Thoracic aorta (tissue), 2 donors: ENCODE measurements around the gene FIGNL1. TPM values are rescaled to one million over a fixed set of nuclear protein-coding genes. Genes with fewer than 3 reads are reported as not detected.

Source experiments
- ATAC-seq: fragments of 150-250 bp; one replicate; pipeline ENCODE4 v1.8.0; 2017; ENCODE audit warnings: low read depth; ENCODE audit not compliant: insufficient number of reproducible peaks, low FRiP score
- DNase-seq: peaks from one replicate; pipeline ENCODE4 v3.0.0-alpha.2; 2020; ENCODE audit warnings: low spot score
- H3K27ac ChIP-seq, 2 donors: fragments of 200-600 bp; sonication (generic); 1 replicate in 1 of 2; 2 replicates in 1 of 2; pipeline ENCODE4 v1.5.1; 2016; ENCODE audit warnings: mild to moderate bottlenecking in 2 of 2, moderate library complexity in 2 of 2
- H3K27me3 ChIP-seq: fragments of 200-600 bp; sonication (generic); replicated peaks from 2 replicates; pipeline ENCODE4 v1.6.0; 2016; ENCODE audit warnings: mild to moderate bottlenecking; ENCODE audit not compliant: insufficient read depth
- H3K36me3 ChIP-seq: fragments of 200-600 bp; sonication (generic); one replicate; pipeline ENCODE4 v1.5.1; 2016
- H3K4me1 ChIP-seq, 2 donors: fragments of 200-600 bp; sonication (generic); 1 replicate in 1 of 2; 2 replicates in 1 of 2; pipeline versions ENCODE4 v1.5.1 to v1.6.0; 2016; ENCODE audit warnings: low read depth in 2 of 2, mild to moderate bottlenecking in 1 of 2; ENCODE audit not compliant: control insufficient read depth in 1 of 2
- H3K4me3 ChIP-seq: fragments of 200-600 bp; sonication (generic); 2 replicates; pipeline ENCODE4 v1.5.1; 2016; ENCODE audit warnings: mild to moderate bottlenecking
- H3K9me3 ChIP-seq: fragments of 200-600 bp; sonication (generic); 2 replicates; pipeline ENCODE4 v1.5.1; 2016
- total RNA-seq, 2 donors: library from RNA; depleted of rRNA; stranded (reverse); fragments of >200 nt; gene quantifications; one replicate each; pipeline versions ENCODE4 v1.1.0 to v1.2.3, GENCODE V29; 2016
- TF ChIP-seq, protein P1 (sequence below): fragments of 200-600 bp; sonication (generic); IDR thresholded peaks from one replicate; pipeline ENCODE4 v1.5.1; 2019; ENCODE audit warnings: antibody characterized with exemption

The FIGNL1 gene
- total RNA-seq, 2 donors from 2014 or later = 2.7 to 4.7 TPM

DNA sequence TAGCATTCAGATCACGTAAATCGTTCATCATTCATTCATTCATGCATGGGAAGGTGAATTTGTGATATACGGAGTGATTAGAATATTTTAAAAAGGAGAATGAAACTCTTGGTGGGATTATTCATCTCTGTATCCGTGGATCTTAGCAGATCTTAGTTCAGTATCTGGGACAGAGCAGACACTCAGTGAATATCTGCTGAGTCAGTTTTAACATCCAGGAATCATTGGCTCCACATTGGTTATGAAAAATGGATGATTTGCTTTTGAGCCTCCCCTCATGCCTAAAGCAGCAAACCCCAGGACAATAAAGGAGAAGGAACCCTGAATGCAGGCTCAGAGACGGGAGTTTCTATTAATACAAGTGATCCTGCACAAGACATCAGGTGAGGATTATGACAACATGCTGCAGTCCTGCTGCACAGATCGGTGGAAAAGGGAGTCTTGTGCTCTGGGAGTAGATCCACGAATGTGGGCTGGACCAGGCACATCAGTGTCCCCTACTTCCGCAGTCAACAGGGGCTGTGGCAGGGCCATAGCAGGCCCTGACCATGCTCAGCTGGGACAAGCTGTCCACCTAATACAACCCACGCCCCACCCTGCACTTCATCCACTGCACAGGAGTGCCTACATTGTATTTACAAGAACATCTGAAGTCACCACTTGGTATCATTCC lies 26.9 kb upstream of the FIGNL1 start:
- ATAC-seq (no peak), DNase-seq (no peak)
- Histone ChIP-seq H3K36me3 (no peaks in the 10 kb centered on the region), H3K4me3 (no peak overlapping the region), H3K27ac (no peak overlapping the region), H3K4me1 (no peaks in the 10 kb centered on the region), H3K9me3 (no peaks in the 10 kb centered on the region), H3K27me3 (no peaks in the 10 kb centered on the region)
- TF ChIP-seq, protein P1, sequence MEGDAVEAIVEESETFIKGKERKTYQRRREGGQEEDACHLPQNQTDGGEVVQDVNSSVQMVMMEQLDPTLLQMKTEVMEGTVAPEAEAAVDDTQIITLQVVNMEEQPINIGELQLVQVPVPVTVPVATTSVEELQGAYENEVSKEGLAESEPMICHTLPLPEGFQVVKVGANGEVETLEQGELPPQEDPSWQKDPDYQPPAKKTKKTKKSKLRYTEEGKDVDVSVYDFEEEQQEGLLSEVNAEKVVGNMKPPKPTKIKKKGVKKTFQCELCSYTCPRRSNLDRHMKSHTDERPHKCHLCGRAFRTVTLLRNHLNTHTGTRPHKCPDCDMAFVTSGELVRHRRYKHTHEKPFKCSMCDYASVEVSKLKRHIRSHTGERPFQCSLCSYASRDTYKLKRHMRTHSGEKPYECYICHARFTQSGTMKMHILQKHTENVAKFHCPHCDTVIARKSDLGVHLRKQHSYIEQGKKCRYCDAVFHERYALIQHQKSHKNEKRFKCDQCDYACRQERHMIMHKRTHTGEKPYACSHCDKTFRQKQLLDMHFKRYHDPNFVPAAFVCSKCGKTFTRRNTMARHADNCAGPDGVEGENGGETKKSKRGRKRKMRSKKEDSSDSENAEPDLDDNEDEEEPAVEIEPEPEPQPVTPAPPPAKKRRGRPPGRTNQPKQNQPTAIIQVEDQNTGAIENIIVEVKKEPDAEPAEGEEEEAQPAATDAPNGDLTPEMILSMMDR = no peak

DNA sequence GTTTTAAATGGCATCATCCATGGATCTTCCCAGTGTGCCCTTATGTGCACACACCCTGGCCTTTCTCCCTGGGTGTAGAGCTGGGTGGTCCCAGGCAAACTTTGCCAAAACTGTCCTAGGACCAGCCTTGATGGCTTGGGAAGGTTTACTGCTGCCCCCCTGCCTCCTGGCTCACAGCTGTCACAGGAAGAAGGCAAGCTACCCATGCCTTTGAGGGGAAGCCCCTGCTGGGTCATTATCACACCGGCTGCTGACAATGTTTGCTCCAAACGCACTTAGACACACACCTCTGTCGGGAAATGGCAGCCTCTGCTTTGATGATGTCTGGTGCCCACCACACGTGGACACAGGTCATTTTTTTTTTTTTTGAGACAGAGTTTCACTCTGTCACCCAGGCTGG lies 25.2 kb upstream of the FIGNL1 start:
- Histone ChIP-seq H3K27me3 (no peaks in the 10 kb centered on the region), H3K36me3 (no peaks in the 10 kb centered on the region), H3K4me1 (no peaks in the 10 kb centered on the region), H3K27ac (no peak overlapping the region), H3K4me3 (no peak overlapping the region), H3K9me3 (no peaks in the 10 kb centered on the region)
- TF ChIP-seq, protein P1 = no peak
- no peak for DNase-seq
- ATAC-seq = no peak

DNA sequence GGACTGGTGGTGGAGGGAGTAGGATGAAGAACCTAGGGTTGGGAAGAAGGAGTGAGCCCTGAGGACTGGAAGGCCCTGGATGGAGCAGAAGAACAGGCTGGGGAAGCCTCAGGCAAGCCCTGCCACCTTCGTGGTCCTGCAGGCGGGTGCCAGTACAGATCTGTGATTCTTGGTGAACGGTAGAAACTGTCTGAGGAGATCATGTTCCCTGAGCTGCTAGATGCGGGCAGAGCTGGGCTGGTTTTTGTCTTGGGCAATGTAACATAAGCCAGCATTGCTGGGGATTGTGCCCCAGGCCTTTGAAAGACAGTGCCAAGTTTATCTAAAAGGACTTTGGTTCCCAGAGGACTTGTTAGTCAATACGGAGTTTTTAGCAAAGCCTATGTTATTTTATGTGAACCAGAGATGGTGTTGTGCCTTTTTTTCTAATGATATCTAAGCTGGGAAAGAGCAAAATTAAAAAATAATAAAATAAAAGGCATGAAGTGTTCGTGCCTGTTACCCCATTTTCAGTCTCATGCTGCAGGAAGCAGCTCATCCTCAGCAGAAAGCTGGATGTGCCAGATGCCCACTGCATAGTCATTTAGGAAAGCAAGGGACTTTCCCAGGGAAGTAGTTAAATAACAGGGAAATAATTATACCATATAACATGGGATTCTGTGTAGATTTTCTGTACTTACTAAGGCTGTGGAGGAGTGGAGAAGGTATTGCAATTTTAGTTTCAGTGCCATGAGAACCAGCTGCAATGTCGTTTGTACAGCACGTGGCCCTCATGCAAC lies 24.4 kb upstream of the FIGNL1 start:
- Histone ChIP-seq H3K9me3 (no peaks in the 10 kb centered on the region), H3K4me3 (no peak overlapping the region), H3K4me1 (no peaks in the 10 kb centered on the region), H3K27ac (no peak overlapping the region), H3K27me3 (no peaks in the 10 kb centered on the region), H3K36me3 (no peaks in the 10 kb centered on the region)
- ATAC-seq = no peak
- TF ChIP-seq, protein P1 = no peak
- DNase-seq = no peak

DNA sequence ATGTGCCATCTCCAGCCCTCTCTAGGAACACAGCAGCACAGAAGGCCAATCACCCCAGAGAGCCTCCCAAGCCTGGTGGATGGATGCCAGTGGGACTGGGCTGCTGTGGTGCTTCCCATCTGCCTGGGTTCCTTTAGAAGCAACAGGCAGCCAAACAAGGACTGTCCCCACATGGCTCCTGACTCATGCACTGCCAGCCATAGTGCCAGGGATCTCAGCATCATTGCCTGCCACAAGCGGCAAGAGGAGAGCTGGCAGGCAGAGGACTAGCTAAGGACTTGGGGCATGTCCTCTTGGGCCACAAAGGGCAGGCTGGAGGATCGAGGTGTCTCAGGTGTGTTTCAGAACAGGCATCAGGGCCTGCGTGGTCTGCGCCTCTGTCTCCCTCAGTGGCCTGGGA lies 23.4 kb upstream of the FIGNL1 start:
- Histone ChIP-seq H3K4me3 (no peak overlapping the region), H3K27me3 (no peaks in the 10 kb centered on the region), H3K9me3 (no peaks in the 10 kb centered on the region), H3K27ac (no peak overlapping the region), H3K4me1 (no peaks in the 10 kb centered on the region), H3K36me3 (no peaks in the 10 kb centered on the region)
- DNase-seq (no peak), ATAC-seq (no peak)
- TF ChIP-seq, protein P1 = no peak

DNA sequence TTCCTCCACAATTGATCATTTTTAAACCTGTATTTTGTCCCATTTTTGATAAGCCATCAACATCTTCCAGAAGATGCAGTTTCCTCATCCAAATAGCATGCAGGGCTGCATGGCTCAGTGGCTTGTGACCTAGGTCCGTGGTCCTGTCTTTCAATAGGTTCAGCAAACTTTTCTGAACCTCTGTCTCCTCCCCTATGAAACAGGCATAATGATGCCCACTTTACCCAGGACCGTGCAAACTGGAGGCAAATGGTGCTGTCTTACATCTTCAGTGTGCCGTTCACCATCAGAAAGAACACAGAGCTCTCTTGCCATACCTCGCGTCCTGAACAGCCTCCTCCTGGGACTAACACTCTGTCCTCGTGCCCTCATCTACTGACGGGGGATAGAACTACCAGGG lies 22.3 kb upstream of the FIGNL1 start:
- no peak for DNase-seq
- Histone ChIP-seq H3K4me1 (peaks cover 0 to 4% of the 10 kb centered on the region in 2 donors), H3K4me3 (no peak overlapping the region), H3K9me3 (no peaks in the 10 kb centered on the region), H3K27me3 (no peaks in the 10 kb centered on the region), H3K36me3 (no peaks in the 10 kb centered on the region), H3K27ac (no peak overlapping the region)
- TF ChIP-seq, protein P1 = no peak
- no peak for ATAC-seq
